Activated CD8-positive, alpha-beta T cell treated with anti-CD3 and anti-CD28 coated beads, Interleukin-2, amount 10 ng/mL, durations not matched to agents 7 days and 5 days (primary cell): ENCODE results near the gene GSTO2. TPM values are rescaled to one million over a fixed set of nuclear protein-coding genes. Genes with fewer than 3 reads are reported as not detected.

Experiments
- ATAC-seq: fragments of 150-1000 bp; cut with Tn5 transposase; one replicate; pipeline ENCODE4 v1.10.0; 2021; ENCODE audit warnings: moderate library complexity
- CTCF ChIA-PET: fragments of 350-600 bp; sonication (Branson Sonifier 250); formaldehyde crosslinking; loops from one replicate; lab custom pipeline; 2021; ENCODE audit warnings: antibody characterized with exemption; lab: Charles Lee
- POLR2A ChIA-PET: fragments of 350-600 bp; sonication (Branson Sonifier 250); formaldehyde crosslinking; loops from one replicate; lab custom pipeline; 2021; ENCODE audit warnings: antibody characterized with exemption; lab: Charles Lee
- DNase-seq: peaks from one replicate; pipeline ENCODE4 v3.0.0-alpha.2; 2020
- H3K27ac Mint-ChIP-seq: one replicate; pipeline ENCODE4 v1.8.0; 2021; ENCODE audit warnings: mild to moderate bottlenecking, mixed read lengths
- H3K27me3 Mint-ChIP-seq: one replicate; pipeline ENCODE4 v1.8.0; 2021; ENCODE audit warnings: low read depth, mixed read lengths
- H3K36me3 Mint-ChIP-seq: one replicate; pipeline ENCODE4 v1.8.0; 2021; ENCODE audit warnings: low read depth, mixed read lengths
- H3K4me1 Mint-ChIP-seq: one replicate; pipeline ENCODE4 v1.8.0; 2021; ENCODE audit warnings: low read depth, mixed read lengths
- H3K4me3 Mint-ChIP-seq: one replicate; pipeline ENCODE4 v1.8.0; 2021; ENCODE audit warnings: mild to moderate bottlenecking, mixed read lengths
- H3K9me3 Mint-ChIP-seq: one replicate; pipeline ENCODE4 v1.8.0; 2022; ENCODE audit warnings: mixed read lengths; ENCODE audit not compliant: insufficient read depth
- microRNA-seq: library from miRNA; unstranded; fragments of <30 nt; microRNA quantifications from one replicate; pipeline ENCODE4 v1.2.0, GENCODE V29; 2022
- total RNA-seq, 2 experiments: library from RNA; stranded (reverse); gene quantifications; one replicate each; pipeline ENCODE4 v1.2.3, GENCODE V29; 2021

GSTO2 gene
- total RNA-seq, 2 experiments from 2014 or later: 0.94 to 1.2 TPM

DNA sequence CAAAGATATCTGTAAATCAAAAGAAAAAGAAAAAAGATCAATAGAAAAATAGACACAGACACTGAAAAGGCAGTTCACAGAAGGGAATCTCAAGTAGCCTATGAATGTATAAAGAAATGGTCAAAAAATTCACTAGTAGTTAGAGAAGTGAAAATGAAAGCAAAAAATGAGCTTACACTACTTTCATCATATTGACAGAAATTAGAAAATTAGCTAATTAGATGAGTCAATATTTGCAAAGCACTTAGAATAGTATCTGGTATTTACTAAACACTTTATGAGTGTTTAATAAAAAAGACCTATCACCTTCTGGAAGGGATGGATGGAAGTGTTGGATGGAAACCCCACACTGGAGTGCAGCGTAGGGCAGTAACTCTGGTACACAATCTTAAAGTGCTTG is 82.9 kb downstream of the GSTO2 start:
- no peaks in the 10 kb centered on the region for H3K36me3 Mint-ChIP-seq
- no peak for ATAC-seq
- H3K27ac Mint-ChIP-seq: no peak overlapping the region
- POLR2A ChIA-PET: interaction anchor here (1.7 to 5.3 kb wide), 3 partner anchors 14 to 45 kb away, joined by 4 to 33 read pairs (median 5); partner anchors contain the start of gene ITPRIP
- CTCF ChIA-PET: interaction anchor here (1.0 to 11.6 kb wide), 21 partner anchors 9 to 464 kb away, joined by 3 to 368 read pairs (median 8); partner anchors contain the start of genes GSTO1, GSTO2 and ITPRIP
- H3K9me3 Mint-ChIP-seq: no peaks in the 10 kb centered on the region
- no peak overlapping the region for H3K4me3 Mint-ChIP-seq
- peaks cover 3% of the 10 kb centered on the region for H3K4me1 Mint-ChIP-seq
- peaks cover 3% of the 10 kb centered on the region for H3K27me3 Mint-ChIP-seq
- DNase-seq: no peak

DNA sequence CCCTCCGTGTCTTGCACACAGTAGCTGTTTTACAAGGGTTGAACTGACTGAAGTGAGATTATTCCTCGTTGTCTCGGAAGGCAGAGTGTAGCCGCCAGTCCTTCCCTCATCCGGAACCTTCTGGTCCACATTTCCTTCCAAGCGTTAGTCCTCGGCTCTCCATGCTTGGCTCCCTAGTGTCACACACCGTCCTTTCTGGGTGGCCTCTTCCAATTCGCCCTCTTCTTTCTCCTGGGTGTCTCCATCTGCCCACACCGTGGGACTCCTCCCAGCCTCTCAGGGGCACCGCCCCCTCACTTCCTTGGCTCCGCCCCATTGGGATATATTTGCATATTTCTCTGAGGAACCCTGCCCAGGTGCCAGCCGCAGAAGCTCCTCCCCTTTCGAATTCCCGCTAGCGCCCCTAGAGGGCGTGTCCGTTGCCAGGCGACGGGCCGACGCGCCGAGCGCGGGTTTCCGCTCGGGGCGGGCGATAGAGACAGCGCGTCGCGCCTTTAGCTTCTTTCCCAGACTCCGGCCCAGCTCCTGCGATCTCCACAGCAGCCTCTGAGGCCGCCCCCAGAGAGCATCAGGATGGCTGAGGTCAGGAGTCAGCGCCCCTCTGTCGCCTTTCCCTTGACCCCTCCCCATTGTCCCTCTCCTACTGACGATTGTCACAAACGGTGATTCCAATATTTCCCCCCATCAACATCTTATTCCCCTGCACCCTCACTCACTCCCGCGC is 84.5 kb downstream of the GSTO2 start, which contains the start of gene CFAP58:
TSS of gene CFAP58 (plus strand) at position 509 of the 724 bp plus-strand sequence. CDS start at position 574, 65 bp downstream.
- Mint-ChIP-seq H3K27me3 (peaks cover 2% of the 10 kb centered on the region), H3K27ac (peak within 1 kb of the TSS; percentile 40), H3K4me3 (no peak within 1 kb of the TSS), H3K9me3 (no peaks in the 10 kb centered on the region), H3K36me3 (no peaks in the 10 kb centered on the region), H3K4me1 (no peaks in the 10 kb centered on the region)
- DNase-seq (peak; percentile 94), ATAC-seq (peak; percentile 96)
- POLR2A ChIA-PET: interaction anchor here (0.7 to 5.3 kb wide), 3 partner anchors 15 to 84 kb away, joined by 3 to 33 read pairs (median 3); partner anchors contain the start of genes GSTO2 and ITPRIP
- CTCF ChIA-PET: interaction anchor here (0.6 to 11.6 kb wide), 27 partner anchors 9 to 667 kb away, joined by 3 to 368 read pairs (median 5); partner anchors contain the start of genes GSTO1, GSTO2 and ITPRIP

Small RNA genes within 50 kb of the gene (microRNA-seq; reads per million reads assigned to microRNA genes)
- 3.4 reads per million for gene MIR4482

Other genes starting within 250 kb of the GSTO2 start
- not detected for gene COL17A1, start 183.3 kb upstream of the GSTO2 start, total RNA-seq
- 10 to 100 TPM; 13.0 to 14.9 TPM for gene SFR1, start 147.0 kb upstream of the GSTO2 start, total RNA-seq
- under 1 TPM in 1 of 2 experiments, not detected in 1; 0.18 TPM for gene CFAP43, start 36.8 kb upstream of the GSTO2 start, total RNA-seq
- 100 to 1,000 TPM; 114 to 119 TPM for gene GSTO1, start 14.3 kb upstream of the GSTO2 start, total RNA-seq
- 10 to 100 TPM; 26.6 to 27.1 TPM for gene ITPRIP, start 69.3 kb downstream of the GSTO2 start, total RNA-seq
- under 1 TPM; 0.24 to 0.47 TPM for gene CFAP58, start 84.6 kb downstream of the GSTO2 start, total RNA-seq